Coronary artery (tissue), 2 donors: ENCODE data around the gene CHCHD10.
A peak's percentile ranks its signal among the peaks of the same experiment; 100 is the strongest.

Experiments
- DNase-seq: peaks from one replicate; pipeline ENCODE4 v3.0.0-alpha.2; 2017; ENCODE audit warnings: low spot score
- H3K27ac ChIP-seq, 2 donors: fragments of 200-600 bp; sonication (generic); one replicate each; pipeline ENCODE4 v1.5.1; 2016 to 2019
- H3K4me3 ChIP-seq: fragments of 200-600 bp; sonication (generic); 2 replicates; pipeline ENCODE4 v1.5.1; 2016; ENCODE audit warnings: mild to moderate bottlenecking, moderate library complexity
- CTCF ChIP-seq: fragments of 200-600 bp; sonication (generic); IDR thresholded peaks from one replicate; pipeline ENCODE4 v1.5.1; 2019; ENCODE audit warnings: antibody characterized with exemption

Gene CHCHD10

GRCh38 chr22:23793326-23793725, 25.6 kb upstream of the CHCHD10 start:
- Histone ChIP-seq H3K27ac (no peak overlapping the region), H3K4me3 (no peak overlapping the region)
- no peak for DNase-seq
- TF ChIP-seq CTCF, result no peak

GRCh38 chr22:23791738-23792645, 24.2 kb upstream of the CHCHD10 start:
- Histone ChIP-seq H3K27ac (no peak overlapping the region), H3K4me3 (no peak overlapping the region)
- no peak for TF ChIP-seq CTCF
- no peak for DNase-seq

GRCh38 chr22:23790819-23791737, 23.3 kb upstream of the CHCHD10 start:
- H3K4me3 ChIP-seq, result no peak overlapping the region
- no peak for TF ChIP-seq CTCF
- DNase-seq, result peak; percentile 60
- H3K27ac ChIP-seq, result no peak overlapping the region

GRCh38 chr22:23789638-23790037, 21.9 kb upstream of the CHCHD10 start:
- no peak overlapping the region for H3K27ac ChIP-seq
- peak; percentile 55 for DNase-seq
- no peak overlapping the region for H3K4me3 ChIP-seq
- no peak for TF ChIP-seq CTCF

GRCh38 chr22:23789121-23789520, 21.3 kb upstream of the CHCHD10 start:
- H3K4me3 ChIP-seq, result no peak overlapping the region
- peak; percentile 41 for DNase-seq
- no peak for TF ChIP-seq CTCF
- H3K27ac ChIP-seq, result no peak overlapping the region

- peak; percentile 68 for DNase-seq
- no peak for TF ChIP-seq CTCF
- Histone ChIP-seq H3K27ac (peak overlapping the region in 1 of 2 donors; percentile 100), H3K4me3 (peak overlapping the region; percentile 96)
Measured at GRCh38 chr22:23787910-23788309, 20.1 kb upstream of the CHCHD10 start.
